ENCODE data around the gene ANKRD63.

DNA sequence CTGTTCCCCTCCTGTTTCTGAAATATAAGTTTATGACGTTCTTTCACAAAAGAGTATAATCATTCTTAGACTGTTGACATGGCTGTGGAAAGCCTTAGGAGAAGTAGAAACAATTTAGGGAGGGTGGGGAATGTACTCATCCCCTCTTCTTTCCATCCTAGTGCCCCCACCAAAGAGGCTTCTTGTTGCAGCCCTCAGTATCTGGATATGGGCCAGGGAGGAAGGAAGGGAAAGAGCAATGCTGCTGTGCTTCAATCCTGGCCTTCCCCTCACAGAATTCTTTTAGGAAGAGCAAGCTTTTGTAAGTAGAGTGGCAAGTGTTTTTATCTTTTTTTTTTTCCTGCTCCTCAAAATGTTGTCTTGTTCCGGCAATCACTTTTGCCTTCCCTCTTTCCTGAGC lies 42.3 kb upstream of the ANKRD63 start:
- TF ChIP-seq, protein P1, sequence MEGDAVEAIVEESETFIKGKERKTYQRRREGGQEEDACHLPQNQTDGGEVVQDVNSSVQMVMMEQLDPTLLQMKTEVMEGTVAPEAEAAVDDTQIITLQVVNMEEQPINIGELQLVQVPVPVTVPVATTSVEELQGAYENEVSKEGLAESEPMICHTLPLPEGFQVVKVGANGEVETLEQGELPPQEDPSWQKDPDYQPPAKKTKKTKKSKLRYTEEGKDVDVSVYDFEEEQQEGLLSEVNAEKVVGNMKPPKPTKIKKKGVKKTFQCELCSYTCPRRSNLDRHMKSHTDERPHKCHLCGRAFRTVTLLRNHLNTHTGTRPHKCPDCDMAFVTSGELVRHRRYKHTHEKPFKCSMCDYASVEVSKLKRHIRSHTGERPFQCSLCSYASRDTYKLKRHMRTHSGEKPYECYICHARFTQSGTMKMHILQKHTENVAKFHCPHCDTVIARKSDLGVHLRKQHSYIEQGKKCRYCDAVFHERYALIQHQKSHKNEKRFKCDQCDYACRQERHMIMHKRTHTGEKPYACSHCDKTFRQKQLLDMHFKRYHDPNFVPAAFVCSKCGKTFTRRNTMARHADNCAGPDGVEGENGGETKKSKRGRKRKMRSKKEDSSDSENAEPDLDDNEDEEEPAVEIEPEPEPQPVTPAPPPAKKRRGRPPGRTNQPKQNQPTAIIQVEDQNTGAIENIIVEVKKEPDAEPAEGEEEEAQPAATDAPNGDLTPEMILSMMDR (IDR thresholded peaks at IDR 0.05; ENCODE audit: low read length): no peak
- no peak for TF ChIP-seq EZH2 (IDR thresholded peaks at IDR 0.05; ENCODE audit: borderline replicate concordance, low read length)
